Fibroblast of lung (primary cell): ENCODE data around the gene PRR23E.

Source experiments
- CTCF ChIP-seq, 2 donors: IDR thresholded peaks in 1 of 2; conservative IDR thresholded peaks in 1 of 2; 1 replicate in 1 of 2; 2 replicates in 1 of 2; pipeline ENCODE4 v1.5.1; 2011 to 2012; ENCODE audit warnings: low read length in 2 of 2, control low read depth in 1 of 2, inconsistent platforms in 1 of 2, low read depth in 1 of 2, mild to moderate bottlenecking in 1 of 2
- EZH2 ChIP-seq: IDR thresholded peaks from 2 replicates; pipeline ENCODE4 v1.5.1; 2012; ENCODE audit warnings: low read length, control low read depth, mild to moderate bottlenecking; ENCODE audit errors: missing control alignments

DNA sequence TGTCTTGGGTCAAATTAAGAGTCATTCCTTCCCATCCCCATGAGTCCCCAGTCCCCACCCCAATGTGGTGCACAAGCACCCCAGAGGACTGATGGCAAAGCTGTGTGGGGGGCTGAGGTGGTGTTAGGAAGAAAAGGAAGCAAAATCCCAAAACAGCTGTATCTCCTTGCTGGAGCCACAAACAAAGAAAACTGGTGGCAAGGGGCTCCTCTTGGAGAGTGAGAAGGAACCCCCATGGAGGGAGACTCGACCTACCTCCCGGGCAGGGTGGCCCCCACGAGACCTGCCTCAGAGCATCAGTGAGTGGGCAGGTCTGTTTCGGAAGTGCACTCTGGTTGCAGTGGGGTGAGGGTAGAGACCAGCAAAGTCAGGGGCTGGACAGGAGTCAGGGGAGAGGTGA is 29.2 kb downstream of the PRR23E start:
- no peak for TF ChIP-seq CTCF (conservative IDR thresholded peaks at IDR 0.05 in 1 of 2, IDR thresholded peaks at IDR 0.05 in 1 of 2; ENCODE audit: low read depth in 1 of 2, low read length in 2 of 2)
- TF ChIP-seq EZH2 = no peak
